MCF 10A (cell line): Measurements from ENCODE around the gene CACNA1C. TPM values are rescaled to one million over a fixed set of nuclear protein-coding genes. Genes with fewer than 3 reads are reported as not detected.

Experiments
- BruUV-seq: library from RNA; stranded (reverse); fragments of 400-500 nt; replicated peaks from 2 replicates; lab custom pipeline; 2021; lab: Mats Ljungman, UMichigan
- CTCF ChIA-PET: fragments of 300-600 bp; sonication (Branson Sonifier 250); formaldehyde crosslinking; extraction: SDS; loops from one replicate; lab custom pipeline; 2021; ENCODE audit warnings: antibody characterized with exemption, inconsistent platforms; lab: Yijun Ruan, JAX
- POLR2A ChIA-PET: fragments of 300-600, 350-650 bp; sonication (Branson Sonifier 250); formaldehyde crosslinking; extraction: SDS; loops from one replicate; lab custom pipeline; 2020; ENCODE audit warnings: antibody characterized with exemption, inconsistent platforms; lab: Yijun Ruan, JAX
- DNase-seq: peaks from one replicate; pipeline ENCODE4 v3.0.0-alpha.2; 2018; ENCODE audit not compliant: unreplicated experiment
- H3K27ac Mint-ChIP-seq: one replicate; pipeline ENCODE4 v1.8.0; 2022; ENCODE audit warnings: mild to moderate bottlenecking, low read depth, mixed read lengths; ENCODE audit not compliant: unreplicated experiment
- H3K27me3 Mint-ChIP-seq: one replicate; pipeline ENCODE4 v1.8.0; 2022; ENCODE audit warnings: mixed read lengths; ENCODE audit not compliant: insufficient read depth, unreplicated experiment
- H3K36me3 Mint-ChIP-seq: one replicate; pipeline ENCODE4 v1.8.0; 2022; ENCODE audit warnings: mild to moderate bottlenecking, moderate library complexity, mixed read lengths; ENCODE audit not compliant: insufficient read depth, unreplicated experiment
- H3K4me1 Mint-ChIP-seq: one replicate; pipeline ENCODE4 v1.8.0; 2022; ENCODE audit warnings: mixed read lengths; ENCODE audit not compliant: insufficient read depth, unreplicated experiment
- H3K4me3 Mint-ChIP-seq: one replicate; pipeline ENCODE4 v1.8.0; 2022; ENCODE audit warnings: mild to moderate bottlenecking, moderate library complexity, mixed read lengths; ENCODE audit not compliant: unreplicated experiment
- H3K9me3 Mint-ChIP-seq: one replicate; pipeline ENCODE4 v1.8.0; 2022; ENCODE audit warnings: mixed read lengths; ENCODE audit not compliant: unreplicated experiment
- intact Hi-C: fragments of 100-400 bp; cut with micrococcal nuclease; formaldehyde crosslinking; loops from 2 replicates; pipeline ENCODE4 v1.14.1; 2022
- total RNA-seq: library from RNA; stranded (reverse); gene quantifications from 2 replicates; pipeline ENCODE4 v1.2.3, GENCODE V29; 2022
- TF ChIP-seq, protein P1 (sequence below): fragments of 200-600 bp; IDR thresholded peaks from one replicate; pipeline ENCODE4 v1.8.0; 2022; ENCODE audit warnings: antibody characterized with exemption, mild to moderate bottlenecking; ENCODE audit not compliant: unreplicated experiment

Gene CACNA1C
- total RNA-seq, 1 experiment from 2014 or later, result not detected

GRCh38 chr12:2328661-2329060 is 275.9 kb downstream of the CACNA1C start:
- Mint-ChIP-seq H3K4me1 (no peaks in the 10 kb centered on the region), H3K27ac (no peak overlapping the region), H3K27me3 (peaks cover 35% of the 10 kb centered on the region), H3K4me3 (no peak overlapping the region), H3K9me3 (no peaks in the 10 kb centered on the region), H3K36me3 (no peaks in the 10 kb centered on the region)
- intact Hi-C loops, result no loop called here
- BruUV-seq, result no TSS peak
- ChIA-PET POLR2A (no interaction called here), CTCF (interaction anchor here (0.7 kb wide), 1 partner anchor 26 kb away, joined by 4 read pairs; no protein-coding TSS in a partner anchor)
- TF ChIP-seq, protein P1, sequence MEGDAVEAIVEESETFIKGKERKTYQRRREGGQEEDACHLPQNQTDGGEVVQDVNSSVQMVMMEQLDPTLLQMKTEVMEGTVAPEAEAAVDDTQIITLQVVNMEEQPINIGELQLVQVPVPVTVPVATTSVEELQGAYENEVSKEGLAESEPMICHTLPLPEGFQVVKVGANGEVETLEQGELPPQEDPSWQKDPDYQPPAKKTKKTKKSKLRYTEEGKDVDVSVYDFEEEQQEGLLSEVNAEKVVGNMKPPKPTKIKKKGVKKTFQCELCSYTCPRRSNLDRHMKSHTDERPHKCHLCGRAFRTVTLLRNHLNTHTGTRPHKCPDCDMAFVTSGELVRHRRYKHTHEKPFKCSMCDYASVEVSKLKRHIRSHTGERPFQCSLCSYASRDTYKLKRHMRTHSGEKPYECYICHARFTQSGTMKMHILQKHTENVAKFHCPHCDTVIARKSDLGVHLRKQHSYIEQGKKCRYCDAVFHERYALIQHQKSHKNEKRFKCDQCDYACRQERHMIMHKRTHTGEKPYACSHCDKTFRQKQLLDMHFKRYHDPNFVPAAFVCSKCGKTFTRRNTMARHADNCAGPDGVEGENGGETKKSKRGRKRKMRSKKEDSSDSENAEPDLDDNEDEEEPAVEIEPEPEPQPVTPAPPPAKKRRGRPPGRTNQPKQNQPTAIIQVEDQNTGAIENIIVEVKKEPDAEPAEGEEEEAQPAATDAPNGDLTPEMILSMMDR, result no peak
- DNase-seq, result no peak

GRCh38 chr12:2329661-2330210 is 276.9 kb downstream of the CACNA1C start:
- Mint-ChIP-seq H3K9me3 (no peaks in the 10 kb centered on the region), H3K27me3 (peaks cover 33% of the 10 kb centered on the region), H3K27ac (no peak overlapping the region), H3K4me1 (no peaks in the 10 kb centered on the region), H3K36me3 (no peaks in the 10 kb centered on the region), H3K4me3 (no peak overlapping the region)
- TF ChIP-seq, protein P1, result no peak
- no TSS peak for BruUV-seq
- intact Hi-C loops, result no loop called here
- no peak for DNase-seq
- ChIA-PET POLR2A (interaction anchor here (1.6 kb wide), 1 partner anchor 10 kb away, joined by 3 read pairs; no protein-coding TSS in a partner anchor), CTCF (interaction anchor here (1.3 kb wide), 1 partner anchor 65 kb away, joined by 6 read pairs; no protein-coding TSS in a partner anchor)

GRCh38 chr12:2332236-2332635 is 279.4 kb downstream of the CACNA1C start:
- no peak for DNase-seq
- BruUV-seq, result no TSS peak
- no peaks in the 10 kb centered on the region for H3K9me3 Mint-ChIP-seq
- no peak overlapping the region for H3K4me3 Mint-ChIP-seq
- CTCF ChIA-PET, result no interaction called here
- TF ChIP-seq, protein P1, result no peak
- H3K4me1 Mint-ChIP-seq, result peaks cover 9% of the 10 kb centered on the region
- POLR2A ChIA-PET, result no interaction called here
- peaks cover 8% of the 10 kb centered on the region for H3K27me3 Mint-ChIP-seq
- H3K27ac Mint-ChIP-seq, result no peak overlapping the region
- intact Hi-C loops, result no loop called here
- H3K36me3 Mint-ChIP-seq, result no peaks in the 10 kb centered on the region

- no peak overlapping the region for H3K27ac Mint-ChIP-seq
- peaks cover under 1% of the 10 kb centered on the region for H3K27me3 Mint-ChIP-seq
- no peaks in the 10 kb centered on the region for H3K36me3 Mint-ChIP-seq
- no peak overlapping the region for H3K4me3 Mint-ChIP-seq
- TF ChIP-seq, protein P1, result no peak
- H3K9me3 Mint-ChIP-seq, result no peaks in the 10 kb centered on the region
- no TSS peak for BruUV-seq
- DNase-seq, result no peak
- ChIA-PET CTCF (no interaction called here), POLR2A (no interaction called here)
- intact Hi-C loops, result no loop called here
- H3K4me1 Mint-ChIP-seq, result peaks cover 9% of the 10 kb centered on the region
Observed at GRCh38 chr12:2332947-2333346, 280.2 kb downstream of the CACNA1C start.
